Activated CD8-positive, alpha-beta memory T cell treated with anti-CD3 and anti-CD28 coated beads, Interleukin-2, amount 10 ng/mL, durations not matched to agents 7 days and 5 days (primary cell): ENCODE data around the gene NOL6. TPM values are rescaled to one million over a fixed set of nuclear protein-coding genes. Genes with fewer than 3 reads are reported as not detected.
"Not testable (repeated sequence)": the region's sequence is repeated elsewhere in the genome, so short reads cannot be mapped to it uniquely, and the experiment has no call there.

Source experiments
- ATAC-seq: fragments of 150-1000 bp; cut with Tn5 transposase; one replicate; pipeline ENCODE4 v1.10.0; 2021; ENCODE audit warnings: moderate library complexity
- CTCF ChIA-PET: fragments of 350-600 bp; sonication (Branson Sonifier 250); formaldehyde crosslinking; loops from one replicate; lab custom pipeline; 2021; ENCODE audit warnings: antibody characterized with exemption; lab: Charles Lee
- DNase-seq: peaks from one replicate; pipeline ENCODE4 v3.0.0-alpha.2; 2020
- H3K27ac Mint-ChIP-seq: one replicate; pipeline ENCODE4 v1.8.0; 2021; ENCODE audit warnings: mild to moderate bottlenecking, mixed read lengths
- H3K27me3 Mint-ChIP-seq: one replicate; pipeline ENCODE4 v1.8.0; 2021; ENCODE audit warnings: mixed read lengths
- H3K36me3 Mint-ChIP-seq: one replicate; pipeline ENCODE4 v1.8.0; 2021; ENCODE audit warnings: mild to moderate bottlenecking, mixed read lengths
- H3K4me1 Mint-ChIP-seq: one replicate; pipeline ENCODE4 v1.8.0; 2021; ENCODE audit warnings: mixed read lengths
- H3K4me3 Mint-ChIP-seq: one replicate; pipeline ENCODE4 v1.8.0; 2021; ENCODE audit warnings: mild to moderate bottlenecking, moderate library complexity, mixed read lengths
- H3K9me3 Mint-ChIP-seq: one replicate; pipeline ENCODE4 v1.8.0; 2022; ENCODE audit warnings: low read depth, mixed read lengths
- total RNA-seq, 2 experiments: library from RNA; stranded (reverse); gene quantifications; one replicate each; pipeline ENCODE4 v1.2.3, GENCODE V29; 2021

Gene NOL6
- total RNA-seq, 2 experiments from 2014 or later, result 34.3 to 43.1 TPM

- DNase-seq, result no peak
- no peaks in the 10 kb centered on the region for H3K36me3 Mint-ChIP-seq
- CTCF ChIA-PET, result interaction anchor here (0.6 to 3.6 kb wide), 3 partner anchors 21 to 105 kb away, joined by 3 to 14 read pairs (median 5); no protein-coding TSS in a partner anchor
- H3K4me3 Mint-ChIP-seq, result no peak overlapping the region
- no peak for ATAC-seq
- H3K4me1 Mint-ChIP-seq, result peaks cover 11% of the 10 kb centered on the region
- H3K9me3 Mint-ChIP-seq, result no peaks in the 10 kb centered on the region
- no peaks in the 10 kb centered on the region for H3K27me3 Mint-ChIP-seq
- H3K27ac Mint-ChIP-seq, result no peak overlapping the region
These were observed 37.9 kb downstream of the NOL6 start for GRCh38 chr9:33435821-33436277.

GRCh38 chr9:33434317-33435105, 39.2 kb downstream of the NOL6 start:
- no peak for ATAC-seq
- Mint-ChIP-seq H3K36me3 (no peaks in the 10 kb centered on the region), H3K4me1 (peaks cover 11% of the 10 kb centered on the region), H3K27me3 (no peaks in the 10 kb centered on the region), H3K9me3 (no peaks in the 10 kb centered on the region), H3K4me3 (no peak overlapping the region), H3K27ac (no peak overlapping the region)
- CTCF ChIA-PET, result interaction anchor here (1.2 to 4.6 kb wide), 4 partner anchors 18 to 59 kb away, joined by 4 to 23 read pairs (median 10); no protein-coding TSS in a partner anchor
- no peak for DNase-seq

GRCh38 chr9:33433871-33434270, 39.9 kb downstream of the NOL6 start:
- H3K4me1 Mint-ChIP-seq, result peaks cover 11% of the 10 kb centered on the region
- ATAC-seq, result no peak
- no peak overlapping the region for H3K4me3 Mint-ChIP-seq
- H3K27me3 Mint-ChIP-seq, result no peaks in the 10 kb centered on the region
- no peak overlapping the region for H3K27ac Mint-ChIP-seq
- no peaks in the 10 kb centered on the region for H3K9me3 Mint-ChIP-seq
- no peaks in the 10 kb centered on the region for H3K36me3 Mint-ChIP-seq
- DNase-seq, result no peak
- CTCF ChIA-PET, result interaction anchor here (1.2 to 4.6 kb wide), 3 partner anchors 19 to 59 kb away, joined by 4 to 23 read pairs (median 5); no protein-coding TSS in a partner anchor

- H3K27me3 Mint-ChIP-seq, result no peaks in the 10 kb centered on the region
- H3K36me3 Mint-ChIP-seq, result no peaks in the 10 kb centered on the region
- no peaks in the 10 kb centered on the region for H3K9me3 Mint-ChIP-seq
- DNase-seq, result no peak
- H3K4me3 Mint-ChIP-seq, result no peak overlapping the region
- no peak for ATAC-seq
- peaks cover 5% of the 10 kb centered on the region for H3K4me1 Mint-ChIP-seq
- CTCF ChIA-PET, result interaction anchor here (1.0 to 4.6 kb wide), 6 partner anchors 17 to 57 kb away, joined by 3 to 23 read pairs (median 5); no protein-coding TSS in a partner anchor
- H3K27ac Mint-ChIP-seq, result no peak overlapping the region
These were observed 42.3 kb downstream of the NOL6 start for GRCh38 chr9:33431420-33431819.

- no peaks in the 10 kb centered on the region for H3K9me3 Mint-ChIP-seq
- no peak for DNase-seq
- H3K4me1 Mint-ChIP-seq, result peaks cover 5% of the 10 kb centered on the region
- H3K36me3 Mint-ChIP-seq, result no peaks in the 10 kb centered on the region
- H3K4me3 Mint-ChIP-seq, result no peak overlapping the region
- no peak for ATAC-seq
- H3K27me3 Mint-ChIP-seq, result no peaks in the 10 kb centered on the region
- H3K27ac Mint-ChIP-seq, result no peak overlapping the region
- CTCF ChIA-PET, result interaction anchor here (0.7 to 4.6 kb wide), 6 partner anchors 16 to 57 kb away, joined by 3 to 23 read pairs (median 4); no protein-coding TSS in a partner anchor
These were observed 42.8 kb downstream of the NOL6 start for GRCh38 chr9:33430942-33431341.

- H3K4me3 Mint-ChIP-seq, result no peak overlapping the region
- CTCF ChIA-PET, result no interaction called here
- no peak for ATAC-seq
- no peaks in the 10 kb centered on the region for H3K9me3 Mint-ChIP-seq
- DNase-seq, result no peak
- peaks cover 5% of the 10 kb centered on the region for H3K4me1 Mint-ChIP-seq
- H3K36me3 Mint-ChIP-seq, result no peaks in the 10 kb centered on the region
- H3K27ac Mint-ChIP-seq, result no peak overlapping the region
- H3K27me3 Mint-ChIP-seq, result no peaks in the 10 kb centered on the region
These were observed 44.3 kb downstream of the NOL6 start for GRCh38 chr9:33429256-33429985.

- no peak overlapping the region for H3K4me3 Mint-ChIP-seq
- no peaks in the 10 kb centered on the region for H3K36me3 Mint-ChIP-seq
- ATAC-seq, result no peak
- no peaks in the 10 kb centered on the region for H3K9me3 Mint-ChIP-seq
- H3K27ac Mint-ChIP-seq, result no peak overlapping the region
- CTCF ChIA-PET, result no interaction called here
- DNase-seq, result no peak
- no peaks in the 10 kb centered on the region for H3K27me3 Mint-ChIP-seq
- peaks cover 2% of the 10 kb centered on the region for H3K4me1 Mint-ChIP-seq
These were observed 46.9 kb downstream of the NOL6 start for GRCh38 chr9:33426843-33427293.

- no peak overlapping the region for H3K4me3 Mint-ChIP-seq
- H3K27ac Mint-ChIP-seq, result no peak overlapping the region
- H3K36me3 Mint-ChIP-seq, result no peaks in the 10 kb centered on the region
- ATAC-seq (no peak), DNase-seq (no peak)
- peaks cover 3% of the 10 kb centered on the region for H3K4me1 Mint-ChIP-seq
- H3K27me3 Mint-ChIP-seq, result no peaks in the 10 kb centered on the region
- H3K9me3 Mint-ChIP-seq, result no peaks in the 10 kb centered on the region
- CTCF ChIA-PET, result interaction anchor here (1.0 kb wide), 1 partner anchor 9 kb away, joined by 3 read pairs; no protein-coding TSS in a partner anchor
These were observed 48.6 kb downstream of the NOL6 start for GRCh38 chr9:33425128-33425533.

- H3K27ac Mint-ChIP-seq, H3K4me3 Mint-ChIP-seq, DNase-seq, H3K4me1 Mint-ChIP-seq, ATAC-seq, H3K9me3 Mint-ChIP-seq, H3K36me3 Mint-ChIP-seq, H3K27me3 Mint-ChIP-seq: not testable (repeated sequence)
- CTCF ChIA-PET, result interaction anchor here (1.0 kb wide), 1 partner anchor 9 kb away, joined by 3 read pairs; no protein-coding TSS in a partner anchor
These were observed 49.2 kb downstream of the NOL6 start for GRCh38 chr9:33424492-33424891.

- H3K36me3 Mint-ChIP-seq, DNase-seq, H3K27me3 Mint-ChIP-seq, H3K4me1 Mint-ChIP-seq, H3K4me3 Mint-ChIP-seq, H3K27ac Mint-ChIP-seq, CTCF ChIA-PET, ATAC-seq, H3K9me3 Mint-ChIP-seq: not testable (repeated sequence)
These were observed 49.7 kb downstream of the NOL6 start for GRCh38 chr9:33424043-33424442.

GRCh38 chr9:33419708-33420303, 53.9 kb downstream of the NOL6 start:
- Mint-ChIP-seq H3K27ac (no peak overlapping the region), H3K4me1 (peaks cover 36% of the 10 kb centered on the region), H3K9me3 (no peaks in the 10 kb centered on the region)

GRCh38 chr9:33418090-33418489, 55.6 kb downstream of the NOL6 start:
- Mint-ChIP-seq H3K27ac (no peak overlapping the region), H3K4me1 (peaks cover 42% of the 10 kb centered on the region), H3K4me3 (no peak overlapping the region)

More at GRCh38 chr9:33419708-33420303, 53.9 kb downstream of the NOL6 start:
- ATAC-seq (no peak), DNase-seq (no peak)
- no peaks in the 10 kb centered on the region for H3K36me3 Mint-ChIP-seq
- no peak overlapping the region for H3K4me3 Mint-ChIP-seq
- H3K27me3 Mint-ChIP-seq, result no peaks in the 10 kb centered on the region
- CTCF ChIA-PET, result interaction anchor here (0.9 to 1.2 kb wide), 3 partner anchors 30 to 54 kb away, joined by 3 to 4 read pairs (median 3); partner anchors contain the start of gene NOL6

More at GRCh38 chr9:33418090-33418489, 55.6 kb downstream of the NOL6 start:
- no peak for DNase-seq
- ATAC-seq, result no peak
- no peaks in the 10 kb centered on the region for H3K27me3 Mint-ChIP-seq
- H3K9me3 Mint-ChIP-seq, result no peaks in the 10 kb centered on the region
- CTCF ChIA-PET, result interaction anchor here (0.6 to 11.2 kb wide), 5 partner anchors 27 to 55 kb away, joined by 3 to 135 read pairs (median 54); partner anchors contain the start of genes AQP3 and NOL6
- H3K36me3 Mint-ChIP-seq, result no peaks in the 10 kb centered on the region
